GM12875 (cell line): ENCODE data around the gene VIT.

Experiments
- H3K4me3 ChIP-seq: one replicate; pipeline ENCODE4 v1.5.1; 2011; ENCODE audit warnings: low read depth, low read length, control low read depth
- TF ChIP-seq, protein P1 (sequence below): IDR thresholded peaks from 2 replicates; pipeline ENCODE4 v1.5.1; 2011; ENCODE audit warnings: low read depth, mild to moderate bottlenecking, control low read depth, inconsistent platforms, low read length, moderate library complexity, borderline replicate concordance; ENCODE audit not compliant: insufficient read depth

Gene VIT

DNA sequence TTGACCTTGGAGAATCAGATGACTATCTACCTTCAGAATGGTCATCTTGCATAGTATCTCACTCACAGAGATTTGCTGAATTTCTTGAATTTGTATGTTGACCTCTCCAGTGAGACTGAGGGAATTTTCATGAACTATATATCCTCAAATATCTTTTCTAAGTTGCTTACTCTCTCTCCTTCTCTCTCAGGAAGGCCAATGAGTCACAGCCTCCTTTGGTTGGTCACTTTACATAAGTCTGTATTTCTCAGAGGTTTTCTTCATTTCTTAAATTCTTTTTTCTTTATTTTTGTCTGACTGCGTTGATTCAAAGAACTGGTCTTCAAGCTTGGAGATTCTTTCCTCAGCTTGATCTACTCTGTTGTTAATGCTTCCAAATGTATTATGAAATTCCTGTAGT lies 51.7 kb downstream of the VIT start:
- TF ChIP-seq, protein P1, sequence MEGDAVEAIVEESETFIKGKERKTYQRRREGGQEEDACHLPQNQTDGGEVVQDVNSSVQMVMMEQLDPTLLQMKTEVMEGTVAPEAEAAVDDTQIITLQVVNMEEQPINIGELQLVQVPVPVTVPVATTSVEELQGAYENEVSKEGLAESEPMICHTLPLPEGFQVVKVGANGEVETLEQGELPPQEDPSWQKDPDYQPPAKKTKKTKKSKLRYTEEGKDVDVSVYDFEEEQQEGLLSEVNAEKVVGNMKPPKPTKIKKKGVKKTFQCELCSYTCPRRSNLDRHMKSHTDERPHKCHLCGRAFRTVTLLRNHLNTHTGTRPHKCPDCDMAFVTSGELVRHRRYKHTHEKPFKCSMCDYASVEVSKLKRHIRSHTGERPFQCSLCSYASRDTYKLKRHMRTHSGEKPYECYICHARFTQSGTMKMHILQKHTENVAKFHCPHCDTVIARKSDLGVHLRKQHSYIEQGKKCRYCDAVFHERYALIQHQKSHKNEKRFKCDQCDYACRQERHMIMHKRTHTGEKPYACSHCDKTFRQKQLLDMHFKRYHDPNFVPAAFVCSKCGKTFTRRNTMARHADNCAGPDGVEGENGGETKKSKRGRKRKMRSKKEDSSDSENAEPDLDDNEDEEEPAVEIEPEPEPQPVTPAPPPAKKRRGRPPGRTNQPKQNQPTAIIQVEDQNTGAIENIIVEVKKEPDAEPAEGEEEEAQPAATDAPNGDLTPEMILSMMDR = no peak
- no peak overlapping the region for H3K4me3 ChIP-seq

DNA sequence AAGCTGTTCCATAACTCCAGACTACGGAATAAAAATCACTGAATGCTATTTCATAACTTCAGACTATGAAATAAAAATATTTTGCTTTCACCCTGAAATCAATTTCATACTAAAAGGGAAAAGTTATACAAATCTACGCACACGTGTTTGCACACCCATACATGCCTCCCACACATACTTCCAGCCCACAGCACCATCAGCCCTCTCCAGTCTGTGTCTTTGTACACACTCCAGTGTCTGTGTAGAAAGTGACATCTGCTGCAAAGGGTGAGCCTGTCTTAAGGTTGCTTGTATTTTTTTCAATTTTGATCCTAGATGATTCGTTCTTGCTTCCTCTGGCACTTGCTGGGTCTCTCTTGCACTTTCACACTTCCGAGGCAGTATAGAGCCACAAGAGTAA lies 53.6 kb downstream of the VIT start:
- TF ChIP-seq, protein P1 = no peak

DNA sequence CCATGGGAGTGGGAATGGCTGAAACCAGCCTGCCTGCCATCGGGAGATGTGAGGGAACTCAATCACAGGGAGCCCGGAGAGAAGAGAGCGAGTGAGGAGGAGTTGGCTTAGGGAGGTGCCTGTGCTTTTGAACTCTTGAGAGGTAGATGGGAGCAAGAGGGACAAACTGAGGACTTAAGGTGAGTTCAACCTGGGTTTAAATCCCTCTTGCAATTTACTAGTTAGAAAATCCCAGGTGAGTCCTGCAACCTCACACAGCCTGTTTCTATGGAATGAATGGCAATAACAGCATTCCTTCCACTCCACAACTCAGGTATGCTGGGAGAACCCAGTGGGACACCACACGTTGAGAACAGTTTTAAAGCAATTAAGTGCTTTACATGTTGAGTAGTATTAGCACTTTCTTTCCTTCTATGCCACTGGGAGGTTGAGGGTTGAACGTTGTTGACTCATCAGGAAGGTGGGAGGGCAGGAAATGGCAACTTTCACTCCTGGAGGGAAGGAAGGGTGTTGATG lies 57.3 kb downstream of the VIT start:
- H3K4me3 ChIP-seq = no peak overlapping the region
- TF ChIP-seq, protein P1 = no peak

More for the DNA sequence above, 53.6 kb downstream of the VIT start:
- no peak overlapping the region for H3K4me3 ChIP-seq

DNA sequence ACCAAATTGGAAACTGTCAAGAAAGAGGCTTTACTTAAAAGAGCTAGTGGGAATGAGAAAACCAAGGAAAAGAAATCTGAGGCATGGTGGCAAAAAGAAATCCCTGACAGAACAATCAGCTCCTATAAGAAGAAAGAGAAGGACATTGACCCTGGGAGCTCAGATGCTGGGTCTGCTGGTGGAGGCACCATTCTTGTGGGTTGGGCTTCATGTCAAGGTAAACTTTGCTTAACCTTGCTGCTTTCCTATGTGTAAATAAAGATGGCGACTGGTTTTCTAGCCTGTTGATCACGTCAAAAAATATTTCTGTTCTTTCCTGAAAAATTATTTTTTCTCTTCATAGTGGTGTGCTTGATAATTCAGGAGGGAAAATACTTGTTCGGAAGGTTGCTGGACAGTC lies 58.1 kb downstream of the VIT start:
- no peak overlapping the region for H3K4me3 ChIP-seq
- TF ChIP-seq, protein P1 = no peak

DNA sequence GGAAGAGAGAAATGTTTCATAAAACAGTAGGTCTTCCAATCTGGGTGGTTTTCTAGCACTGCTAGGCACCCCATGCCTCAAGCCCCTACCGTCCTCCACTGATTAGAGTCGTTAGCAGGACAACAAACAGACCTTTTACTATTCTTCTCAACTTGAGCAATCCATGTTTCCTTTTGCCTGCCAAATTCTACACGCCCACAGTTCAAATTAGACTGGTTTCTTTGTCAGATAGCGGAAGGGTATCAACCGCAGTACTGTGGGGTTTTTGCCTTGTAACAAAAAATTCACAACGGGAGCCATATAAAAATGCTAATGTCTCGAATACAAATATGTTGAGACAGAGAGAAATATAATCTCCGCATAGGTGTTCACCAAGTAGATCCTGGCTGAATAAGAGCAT lies 59.9 kb downstream of the VIT start:
- TF ChIP-seq, protein P1 = no peak
- H3K4me3 ChIP-seq = no peak overlapping the region

DNA sequence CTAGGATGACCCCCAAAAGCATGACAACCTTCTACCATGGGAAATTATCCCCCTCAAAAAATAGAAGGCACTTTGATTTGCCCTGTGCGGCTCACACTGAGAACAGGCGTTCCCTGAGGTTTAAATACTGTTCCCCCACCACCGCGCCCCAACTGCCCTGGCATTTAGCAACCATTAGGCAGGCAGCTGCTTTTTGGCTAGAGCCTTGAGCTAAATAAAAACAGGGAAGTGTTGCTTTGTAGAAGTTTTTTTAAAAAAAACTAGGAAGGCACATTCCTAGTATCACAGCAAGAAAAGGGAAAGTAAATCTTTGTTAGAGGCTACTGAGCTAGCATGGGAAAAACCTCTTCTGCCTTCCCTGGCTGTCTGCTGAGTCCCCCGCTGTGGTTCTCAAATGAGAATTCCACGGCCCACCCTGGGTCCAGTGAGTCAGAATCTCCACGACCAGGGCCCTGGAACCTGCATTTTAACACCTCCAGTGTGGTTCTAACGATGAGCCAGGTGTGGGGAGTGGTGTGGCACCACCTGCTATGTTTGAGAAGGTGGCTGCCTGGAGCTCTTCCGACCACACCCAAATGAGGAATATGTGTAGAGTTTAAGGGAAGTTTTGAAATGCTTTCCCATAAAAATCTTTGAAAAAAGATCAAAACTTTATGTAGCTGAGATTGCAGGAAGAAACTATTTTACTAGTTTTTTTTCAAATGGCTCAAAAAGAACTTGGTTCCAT lies 66.4 kb downstream of the VIT start:
- H3K4me3 ChIP-seq = no peak overlapping the region
- TF ChIP-seq, protein P1 = no peak

DNA sequence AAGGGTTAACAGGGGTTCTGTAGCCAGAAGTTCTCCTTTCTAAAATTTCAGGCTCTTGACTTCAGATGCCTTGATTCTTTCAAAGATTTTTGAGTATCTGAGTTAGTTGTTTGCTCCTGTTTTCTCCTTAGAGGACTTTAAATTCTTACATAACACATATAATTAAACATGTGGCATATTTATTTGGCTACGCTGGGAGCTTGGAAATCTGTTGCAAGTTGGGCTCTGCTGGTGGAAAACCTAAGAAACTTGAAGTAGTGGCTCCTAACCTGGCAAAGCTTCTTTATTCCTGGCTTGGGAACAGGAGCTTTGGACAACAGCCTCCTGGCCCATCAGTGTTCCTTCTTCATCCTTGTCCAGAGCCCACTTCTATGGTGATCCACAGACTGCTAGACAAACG lies 72.6 kb downstream of the VIT start:
- no peak overlapping the region for H3K4me3 ChIP-seq
- TF ChIP-seq, protein P1 = no peak
